Immature natural killer cell (primary cell): ENCODE measurements around the gene CYP2E1. TPM values are rescaled to one million over a fixed set of nuclear protein-coding genes. Genes with fewer than 3 reads are reported as not detected.
"Not testable (repeated sequence)": the region's sequence is repeated elsewhere in the genome, so short reads cannot be mapped to it uniquely, and the experiment has no call there.

ENCODE experiments used
- DNase-seq, 3 donors: peaks; one replicate each; pipeline ENCODE4 v3.0.0; 2022; ENCODE audit warnings: mixed read lengths in 1 of 3
- H3K27ac Mint-ChIP-seq, 6 donors: one replicate each; pipeline ENCODE4 v1.8.0; 2020; ENCODE audit warnings: mixed read lengths in 6 of 6, mild to moderate bottlenecking in 5 of 6, inconsistent platforms in 4 of 6, moderate library complexity in 3 of 6
- H3K27me3 Mint-ChIP-seq, 3 donors: one replicate each; pipeline ENCODE4 v1.8.0; 2020 to 2021; ENCODE audit warnings: low read depth in 3 of 3, mild to moderate bottlenecking in 3 of 3, mixed read lengths in 3 of 3, moderate library complexity in 3 of 3, inconsistent platforms in 1 of 3
- H3K36me3 Mint-ChIP-seq, 3 donors: one replicate each; pipeline ENCODE4 v1.8.0; 2020; ENCODE audit warnings: mixed read lengths in 3 of 3, inconsistent platforms in 2 of 3, mild to moderate bottlenecking in 2 of 3
- H3K4me1 Mint-ChIP-seq, 2 donors: one replicate each; pipeline ENCODE4 v1.8.0; 2020; ENCODE audit warnings: inconsistent platforms in 2 of 2, mild to moderate bottlenecking in 2 of 2, mixed read lengths in 2 of 2, moderate library complexity in 1 of 2
- H3K4me3 Mint-ChIP-seq, 5 donors: one replicate each; pipeline ENCODE4 v1.8.0; 2020; ENCODE audit warnings: mild to moderate bottlenecking in 5 of 5, mixed read lengths in 5 of 5, inconsistent platforms in 3 of 5, moderate library complexity in 3 of 5
- H3K9me3 Mint-ChIP-seq, 6 donors: one replicate each; pipeline ENCODE4 v1.8.0; 2020; ENCODE audit warnings: mild to moderate bottlenecking in 6 of 6, mixed read lengths in 6 of 6, inconsistent platforms in 4 of 6, moderate library complexity in 3 of 6
- polyA plus RNA-seq, 3 donors: library from polyadenylated mRNA; unstranded; fragments of 300-500 nt; fragmentation: Illumina TruSeq; gene quantifications; one replicate each; pipeline ENCODE4 v1.2.3, GENCODE V29; 2021

CYP2E1 gene
- polyA plus RNA-seq, 3 donors from 2014 or later = 0.18 to 1.5 TPM; not detected in 1

DNA sequence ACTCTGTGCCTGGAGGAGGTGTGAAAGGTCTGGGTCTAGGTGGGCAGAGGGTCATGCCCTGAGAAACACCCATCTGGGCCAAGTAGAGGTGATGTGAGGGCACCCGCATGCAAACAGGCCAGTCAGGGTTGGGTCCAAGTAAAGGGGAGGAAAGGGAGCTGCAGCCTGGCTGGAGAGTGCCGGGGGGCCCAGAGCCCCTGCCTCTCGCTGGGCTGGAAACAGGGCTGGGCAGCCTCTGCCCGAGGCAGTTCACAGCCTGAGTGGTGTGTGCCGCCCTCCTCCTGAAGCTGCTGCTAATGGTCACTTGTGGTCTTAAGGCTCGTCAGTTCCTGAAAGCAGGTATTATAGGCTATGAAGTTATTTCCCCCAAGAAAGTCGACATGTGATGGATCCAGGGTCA, 7.3 kb downstream of the CYP2E1 start:
- Mint-ChIP-seq H3K4me1 (peaks cover 12 to 13% of the 10 kb centered on the region in 2 donors), H3K27me3 (peaks cover 5 to 30% (median 9%) of the 10 kb centered on the region in 3 donors), H3K9me3 (no peaks in the 10 kb centered on the region), H3K36me3 (no peaks in the 10 kb centered on the region), H3K27ac (no peak overlapping the region), H3K4me3 (no peak overlapping the region)
- DNase-seq = no peak

- Mint-ChIP-seq H3K27me3 (peaks cover 4 to 16% (median 6%) of the 10 kb centered on the region in 3 donors), H3K4me3 (no peak overlapping the region), H3K36me3 (no peaks in the 10 kb centered on the region), H3K9me3 (no peaks in the 10 kb centered on the region), H3K4me1 (no peaks in the 10 kb centered on the region), H3K27ac (no peak overlapping the region)
- no peak for DNase-seq
Observed at GRCh38 chr10:133536198-133536597, 9.0 kb downstream of the CYP2E1 start.

DNA sequence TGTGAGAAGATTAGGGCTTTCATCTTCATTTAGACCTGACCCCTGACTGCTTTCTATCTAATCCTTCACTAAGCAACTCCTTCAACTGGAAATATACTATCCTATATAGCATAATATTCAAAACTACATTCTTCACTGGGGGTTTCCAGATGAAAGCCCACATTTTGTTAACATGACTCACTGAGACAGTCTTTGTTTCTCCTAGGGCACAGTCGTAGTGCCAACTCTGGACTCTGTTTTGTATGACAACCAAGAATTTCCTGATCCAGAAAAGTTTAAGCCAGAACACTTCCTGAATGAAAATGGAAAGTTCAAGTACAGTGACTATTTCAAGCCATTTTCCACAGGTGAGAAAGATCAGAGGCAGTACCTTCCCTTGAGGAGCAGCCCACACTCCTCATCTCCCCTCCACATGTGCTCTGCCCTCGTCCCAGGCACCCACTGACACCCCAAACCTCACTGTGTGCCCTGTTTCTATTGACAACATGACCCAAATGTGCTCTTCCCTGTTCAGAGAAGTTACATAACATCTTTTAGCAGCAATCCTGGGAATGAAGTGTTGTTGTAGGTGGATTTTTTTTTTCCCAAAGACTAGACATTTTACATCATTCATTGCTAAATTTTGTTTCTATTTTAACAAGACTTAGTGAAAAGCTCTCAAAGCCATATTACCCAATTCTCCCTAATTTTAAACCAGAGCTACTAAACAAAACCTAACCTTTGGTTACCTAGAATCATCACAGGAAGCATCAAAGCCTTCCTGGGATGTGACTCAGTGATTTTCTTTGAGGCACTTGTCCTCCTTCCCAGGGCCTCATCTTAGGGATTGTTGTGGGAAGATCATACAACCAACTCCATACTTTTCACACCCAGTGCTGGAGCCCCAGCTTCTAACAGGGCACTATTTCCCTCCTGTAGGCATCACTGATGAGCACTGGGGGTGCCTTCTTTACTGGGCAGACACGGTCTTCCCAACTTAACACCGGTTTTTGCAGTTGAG, 10.7 kb downstream of the CYP2E1 start:
- no peaks in the 10 kb centered on the region for H3K36me3 Mint-ChIP-seq
- no peaks in the 10 kb centered on the region for H3K4me1 Mint-ChIP-seq
- no peak overlapping the region for H3K27ac Mint-ChIP-seq
- H3K9me3 Mint-ChIP-seq = no peaks in the 10 kb centered on the region
- peaks cover 3 to 5% (median 4%) of the 10 kb centered on the region in 3 donors for H3K27me3 Mint-ChIP-seq
- no peak overlapping the region for H3K4me3 Mint-ChIP-seq
- DNase-seq = no peak

DNA sequence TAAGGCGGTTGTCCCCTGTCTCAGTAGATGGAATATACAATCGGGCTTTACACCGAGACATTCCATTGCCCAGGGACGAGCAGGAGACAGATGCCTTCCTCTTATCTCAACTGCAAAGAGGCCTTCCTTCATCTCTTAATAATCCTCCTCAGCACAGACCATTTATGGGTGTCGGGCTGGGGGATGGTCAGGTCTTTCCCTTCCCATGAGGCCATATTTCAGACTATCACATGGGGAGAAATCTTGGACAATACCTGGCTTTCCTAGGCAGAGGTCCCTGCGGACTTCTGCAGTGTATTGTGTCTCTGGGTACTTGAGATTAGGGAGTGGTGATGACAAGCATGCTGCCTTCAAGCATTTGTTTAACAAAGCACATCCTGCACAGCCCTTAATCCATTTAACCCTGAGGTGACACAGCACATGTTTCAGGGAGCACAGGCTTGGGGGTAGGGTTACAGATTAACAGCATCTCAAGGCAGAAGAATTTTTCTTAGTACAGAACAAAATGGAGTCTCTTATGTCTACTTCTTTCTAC, 14.3 kb downstream of the CYP2E1 start:
- H3K4me1 Mint-ChIP-seq, H3K4me3 Mint-ChIP-seq, H3K36me3 Mint-ChIP-seq, H3K27me3 Mint-ChIP-seq, DNase-seq, H3K27ac Mint-ChIP-seq, H3K9me3 Mint-ChIP-seq: not testable (repeated sequence)

DNA sequence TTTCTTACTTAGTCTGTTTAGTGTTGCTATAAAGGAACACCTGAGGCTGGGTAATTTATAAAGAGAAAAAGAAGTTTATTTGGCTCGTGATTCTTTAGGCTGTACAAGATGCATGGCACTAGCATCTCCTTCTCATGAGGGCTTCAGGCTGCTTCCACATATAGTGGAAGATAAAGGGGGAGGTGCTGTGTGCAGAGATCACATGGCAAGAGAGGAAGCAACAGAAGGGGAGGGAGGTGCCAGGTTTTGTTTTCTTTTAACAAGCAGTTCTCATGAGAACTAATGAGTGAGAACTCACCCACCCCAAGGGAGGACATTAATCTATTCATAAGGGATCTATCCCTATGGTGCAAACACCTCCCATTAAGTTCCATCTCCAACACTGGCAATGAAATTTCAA, 17.3 kb downstream of the CYP2E1 start:
- H3K4me1 Mint-ChIP-seq = peaks cover 0 to 7% of the 10 kb centered on the region in 2 donors
- H3K36me3 Mint-ChIP-seq = peaks cover 4 to 6% (median 4%) of the 10 kb centered on the region in 3 donors
- no peak for DNase-seq
- no peak overlapping the region for H3K27ac Mint-ChIP-seq
- peaks cover 0 to 19% (median 11%) of the 10 kb centered on the region in 3 donors for H3K27me3 Mint-ChIP-seq
- H3K9me3 Mint-ChIP-seq = peaks cover 0 to 19% (median 15%) of the 10 kb centered on the region in 6 donors
- H3K4me3 Mint-ChIP-seq = no peak overlapping the region

DNA sequence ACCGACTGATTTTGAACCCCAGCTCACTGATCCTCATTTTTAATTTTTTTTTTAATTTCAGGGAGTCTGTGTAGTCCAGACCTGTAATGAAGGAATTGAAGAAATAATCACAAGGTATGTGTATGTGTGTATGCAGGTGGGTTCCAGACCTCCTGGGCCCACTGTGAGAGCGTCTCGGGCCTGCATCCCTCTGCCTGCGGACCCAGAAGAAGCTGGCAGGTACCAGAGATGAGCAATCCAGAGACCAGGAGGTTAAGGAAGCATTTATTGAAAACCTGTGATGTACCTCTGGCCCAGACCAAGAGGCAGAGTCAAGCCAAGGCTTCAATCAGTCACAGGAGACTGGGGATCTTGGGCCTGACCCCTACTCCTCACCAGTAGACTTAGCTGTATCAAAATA, 27.4 kb downstream of the CYP2E1 start:
- no peaks in the 10 kb centered on the region for H3K4me1 Mint-ChIP-seq
- H3K36me3 Mint-ChIP-seq = no peaks in the 10 kb centered on the region
- H3K27me3 Mint-ChIP-seq = peaks cover 3 to 24% (median 10%) of the 10 kb centered on the region in 3 donors
- H3K9me3 Mint-ChIP-seq = no peaks in the 10 kb centered on the region
- no peak overlapping the region for H3K4me3 Mint-ChIP-seq
- DNase-seq = no peak
- no peak overlapping the region for H3K27ac Mint-ChIP-seq

DNA sequence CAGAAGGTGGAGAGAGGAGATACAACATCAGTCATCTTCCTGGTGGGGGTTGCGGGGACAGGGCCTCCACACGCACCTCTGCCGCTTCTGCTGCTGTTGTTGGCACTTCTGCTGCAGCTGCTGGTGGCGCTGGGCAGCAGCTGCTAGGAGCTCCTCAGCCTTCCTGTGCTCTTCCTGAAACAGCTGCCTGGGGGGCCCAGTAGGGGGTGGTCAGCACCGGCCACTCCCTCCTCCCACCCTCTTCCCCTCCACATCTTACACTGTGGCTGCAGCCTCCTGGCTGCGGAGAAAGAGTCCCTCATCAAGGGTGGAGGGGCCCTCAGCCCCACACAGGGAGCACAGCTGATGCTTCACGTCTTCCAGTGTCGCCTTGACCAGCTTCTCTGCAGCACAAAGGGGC, 28.4 kb downstream of the CYP2E1 start:
- Mint-ChIP-seq H3K9me3 (no peaks in the 10 kb centered on the region), H3K36me3 (no peaks in the 10 kb centered on the region), H3K27ac (no peak overlapping the region), H3K4me3 (no peak overlapping the region), H3K4me1 (no peaks in the 10 kb centered on the region), H3K27me3 (peaks cover 3 to 14% (median 10%) of the 10 kb centered on the region in 3 donors)
- DNase-seq = no peak

- peaks cover 1 to 15% (median 9%) of the 10 kb centered on the region in 3 donors for H3K27me3 Mint-ChIP-seq
- no peaks in the 10 kb centered on the region for H3K9me3 Mint-ChIP-seq
- no peak overlapping the region for H3K27ac Mint-ChIP-seq
- no peaks in the 10 kb centered on the region for H3K4me1 Mint-ChIP-seq
- H3K36me3 Mint-ChIP-seq = no peaks in the 10 kb centered on the region
- H3K4me3 Mint-ChIP-seq = no peak overlapping the region
- DNase-seq = no peak
Observed at GRCh38 chr10:133557381-133557780, 30.2 kb downstream of the CYP2E1 start.

DNA sequence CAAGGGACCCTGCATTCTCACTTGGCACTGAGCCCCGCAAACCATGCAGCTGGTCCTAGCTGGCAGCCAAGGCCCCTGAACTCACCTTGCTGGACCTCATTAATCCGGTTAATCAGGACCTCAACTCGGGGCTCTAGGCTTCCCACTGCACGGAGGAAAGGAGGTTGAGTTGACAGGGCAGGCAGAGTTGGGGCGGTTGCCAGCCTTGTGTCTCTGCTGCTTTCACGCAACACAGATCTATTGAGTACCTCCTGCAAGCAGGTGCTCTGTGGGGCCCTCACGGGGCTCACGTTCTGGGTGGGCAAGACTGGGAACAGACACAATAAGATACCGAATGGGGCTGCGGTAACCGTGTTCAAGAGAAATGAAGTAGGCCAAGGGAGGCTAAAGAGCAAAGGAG, 32.1 kb downstream of the CYP2E1 start:
- Mint-ChIP-seq H3K9me3 (no peaks in the 10 kb centered on the region), H3K36me3 (no peaks in the 10 kb centered on the region), H3K27ac (peak overlapping the region in 1 of 6 donors; percentile 19), H3K27me3 (peaks cover 5 to 21% (median 9%) of the 10 kb centered on the region in 3 donors), H3K4me1 (no peaks in the 10 kb centered on the region), H3K4me3 (no peak overlapping the region)
- DNase-seq = no peak

GRCh38 chr10:133564816-133565215, 37.7 kb downstream of the CYP2E1 start:
- Mint-ChIP-seq H3K36me3 (no peaks in the 10 kb centered on the region), H3K4me3 (no peak overlapping the region), H3K9me3 (peaks cover 0 to 2% (median 0%) of the 10 kb centered on the region in 6 donors), H3K4me1 (no peaks in the 10 kb centered on the region), H3K27ac (no peak overlapping the region), H3K27me3 (peaks cover 6 to 14% (median 10%) of the 10 kb centered on the region in 3 donors)
- DNase-seq = no peak

GRCh38 chr10:133565441-133566294, 38.5 kb downstream of the CYP2E1 start, which contains the start of gene SYCE1:
Gene SYCE1 (minus strand): TSS chr10:133565583. CDS start chr10:133565529, 54 bp downstream.
- no peaks in the 10 kb centered on the region for H3K4me1 Mint-ChIP-seq

GRCh38 chr10:133567119-133567518, 40.0 kb downstream of the CYP2E1 start:
- Mint-ChIP-seq H3K27me3 (peaks cover 4 to 12% (median 10%) of the 10 kb centered on the region in 3 donors), H3K9me3 (peaks cover 0 to 2% (median 0%) of the 10 kb centered on the region in 6 donors), H3K4me3 (no peak overlapping the region), H3K4me1 (no peaks in the 10 kb centered on the region), H3K27ac (no peak overlapping the region), H3K36me3 (no peaks in the 10 kb centered on the region)
- DNase-seq = no peak

More at GRCh38 chr10:133565441-133566294, 38.5 kb downstream of the CYP2E1 start, which contains the start of gene SYCE1:
- DNase-seq = peak; percentile 3 to 36 (median 5)
- no peak within 1 kb of the TSS for H3K4me3 Mint-ChIP-seq
- H3K27ac Mint-ChIP-seq = peak within 1 kb of the TSS in 1 of 6 donors; percentile 75
- H3K9me3 Mint-ChIP-seq = peaks cover 0 to 2% (median 0%) of the 10 kb centered on the region in 6 donors
- H3K27me3 Mint-ChIP-seq = peaks cover 6 to 14% (median 10%) of the 10 kb centered on the region in 3 donors
- no peaks in the 10 kb centered on the region for H3K36me3 Mint-ChIP-seq

DNA sequence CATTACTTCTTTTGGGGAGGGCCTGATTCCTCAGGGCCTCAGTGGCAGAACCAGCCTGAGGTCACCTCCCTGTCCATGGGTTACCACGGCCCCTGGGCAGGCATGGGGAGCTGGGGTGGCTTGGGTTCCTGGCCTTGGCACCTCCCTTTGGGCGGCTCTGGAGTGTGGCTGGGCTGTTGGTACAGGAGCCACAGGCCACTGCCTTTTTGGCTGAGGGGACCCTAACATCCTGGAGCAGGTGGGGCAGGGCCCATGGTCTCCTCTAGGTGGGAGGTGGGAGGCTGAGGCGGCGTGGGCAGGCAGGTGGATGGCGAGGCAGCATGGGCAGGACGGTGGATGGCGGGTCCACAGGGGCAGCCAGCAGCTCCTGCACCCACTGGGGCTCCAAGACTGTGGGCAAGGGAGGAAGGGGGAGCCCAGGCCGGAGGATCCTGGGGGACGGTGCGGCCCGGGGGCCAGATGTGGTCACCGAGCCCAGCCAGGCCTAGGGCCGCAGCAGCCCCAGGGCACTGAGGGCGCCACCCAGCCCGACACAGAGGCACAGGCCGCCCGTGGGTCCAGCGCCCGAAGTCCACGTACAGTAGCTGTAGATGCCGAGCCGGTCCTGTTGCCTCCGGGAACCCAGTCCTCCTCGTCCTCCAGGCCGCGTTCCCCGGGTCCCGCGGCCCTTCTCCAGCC, 40.6 kb downstream of the CYP2E1 start:
- H3K4me3 Mint-ChIP-seq = no peak overlapping the region
- H3K36me3 Mint-ChIP-seq = peaks cover 0 to under 1% (median 0%) of the 10 kb centered on the region in 3 donors
- peaks cover 0 to 2% (median under 1%) of the 10 kb centered on the region in 6 donors for H3K9me3 Mint-ChIP-seq
- DNase-seq = no peak
- no peak overlapping the region for H3K27ac Mint-ChIP-seq
- H3K27me3 Mint-ChIP-seq = peaks cover 4 to 10% (median 8%) of the 10 kb centered on the region in 3 donors
- H3K4me1 Mint-ChIP-seq = no peaks in the 10 kb centered on the region
